ENCODE data around the gene OR51E1.

The OR51E1 gene, protein sequence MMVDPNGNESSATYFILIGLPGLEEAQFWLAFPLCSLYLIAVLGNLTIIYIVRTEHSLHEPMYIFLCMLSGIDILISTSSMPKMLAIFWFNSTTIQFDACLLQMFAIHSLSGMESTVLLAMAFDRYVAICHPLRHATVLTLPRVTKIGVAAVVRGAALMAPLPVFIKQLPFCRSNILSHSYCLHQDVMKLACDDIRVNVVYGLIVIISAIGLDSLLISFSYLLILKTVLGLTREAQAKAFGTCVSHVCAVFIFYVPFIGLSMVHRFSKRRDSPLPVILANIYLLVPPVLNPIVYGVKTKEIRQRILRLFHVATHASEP

DNA sequence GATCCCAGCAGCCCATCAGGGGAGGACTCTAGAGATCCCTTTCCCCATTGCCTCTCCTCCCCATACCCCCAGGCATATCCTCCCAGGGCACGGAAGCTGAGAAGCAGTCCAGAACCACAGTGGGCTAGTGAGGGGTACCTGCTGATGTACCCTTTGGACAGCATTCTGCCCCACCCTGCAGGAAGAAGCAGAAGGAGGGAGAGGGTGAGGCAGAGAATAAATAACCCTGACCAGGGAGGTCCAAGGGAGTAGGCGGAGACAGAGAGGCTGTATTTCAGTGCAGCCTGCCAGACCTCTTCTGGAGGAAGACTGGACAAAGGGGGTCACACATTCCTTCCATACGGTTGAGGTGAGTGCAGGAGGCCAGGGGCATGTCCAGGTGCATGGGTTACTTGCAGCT lies at the start of gene OR51E1:
Gene OR51E1 (plus strand): TSS at position 301 of the 400 bp plus-strand sequence. CDS start 8,545 bp downstream, outside the sequence.
- DNase-seq (ENCODE audit: low read depth in 2 of 2), result no peak

- no peak for DNase-seq (ENCODE audit: low read depth in 2 of 2)
These were observed 38.7 kb upstream of the OR51E1 start for GRCh38 chr11:4605057-4605456.

DNA sequence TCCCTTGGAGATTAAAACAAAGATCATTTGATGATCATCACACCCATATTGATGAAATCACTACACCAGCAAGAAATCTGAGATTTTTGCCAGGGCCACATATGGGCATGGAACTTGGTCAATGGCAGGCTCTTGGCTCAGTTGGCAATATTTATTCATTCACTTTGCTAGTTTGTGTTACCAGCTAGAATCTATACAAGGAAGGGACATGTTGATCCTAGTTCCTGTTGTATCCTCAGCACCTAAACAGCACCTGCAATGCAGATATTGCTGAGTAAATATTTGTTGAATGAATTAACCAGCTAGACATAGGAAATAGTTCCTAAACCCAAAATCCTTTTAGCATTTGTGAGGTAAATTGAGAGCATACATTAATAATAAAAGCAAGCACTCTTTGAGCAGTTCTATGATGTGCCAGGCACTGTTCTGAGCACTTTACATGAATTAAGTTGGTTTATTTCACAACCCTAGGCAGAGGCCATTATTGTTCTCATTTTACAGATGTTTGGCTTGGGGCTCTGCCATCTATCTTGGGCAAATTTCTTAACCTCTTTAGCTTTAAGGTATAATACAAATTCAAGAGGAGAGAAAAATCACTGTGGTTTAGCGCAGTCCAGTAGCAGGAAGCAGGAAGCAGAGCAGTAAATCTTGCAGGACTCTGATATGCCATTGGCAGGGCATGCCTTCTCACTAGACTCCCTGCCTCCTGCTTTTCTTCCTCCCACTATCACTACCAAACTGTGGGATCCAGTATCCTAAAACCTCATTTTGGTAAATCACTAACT lies 37.4 kb upstream of the OR51E1 start:
- DNase-seq (ENCODE audit: low read depth in 2 of 2), result no peak

GRCh38 chr11:4607096-4607495 lies 36.7 kb upstream of the OR51E1 start:
- DNase-seq (ENCODE audit: low read depth in 2 of 2), result no peak

- DNase-seq (ENCODE audit: low read depth in 2 of 2), result peak; percentile 90 to 91
These were observed 35.8 kb upstream of the OR51E1 start, which contains the start of gene TRIM68 for GRCh38 chr11:4607781-4608666. TSS of gene TRIM68 (minus strand) at chr11:4608231. CDS start at chr11:4605504, 2,727 bp downstream.

DNA sequence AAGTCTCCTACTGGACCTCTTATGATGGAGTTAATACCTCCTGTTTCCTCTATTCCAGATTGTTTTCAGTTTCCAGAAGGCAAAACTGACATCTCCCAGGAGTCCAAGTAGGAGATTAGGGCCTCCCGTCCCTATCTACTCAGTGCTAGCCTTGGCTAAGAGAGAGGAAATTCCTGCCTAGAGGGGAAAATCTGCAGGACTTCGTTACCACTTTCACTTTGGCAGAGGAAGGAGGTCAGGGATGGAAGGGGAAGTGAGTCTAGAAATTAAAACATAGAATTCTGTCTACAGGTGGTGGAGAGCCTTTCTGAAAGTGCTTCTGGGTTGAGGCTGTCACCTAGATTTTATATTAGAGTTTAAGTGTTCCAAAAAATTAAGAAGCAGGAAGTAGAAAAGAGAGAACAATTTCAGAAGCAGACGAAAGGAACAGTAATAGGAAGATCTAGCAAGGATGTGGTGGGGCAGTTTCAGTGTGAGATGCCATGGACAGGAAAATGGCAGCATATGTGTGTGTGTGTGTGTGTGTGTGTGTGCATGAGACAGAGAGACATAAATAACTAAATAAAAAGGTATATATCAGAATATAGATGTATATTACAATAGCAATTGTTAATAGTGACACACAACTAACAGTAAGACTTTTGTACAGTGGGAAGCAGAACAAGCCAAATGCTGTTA lies 33.4 kb upstream of the OR51E1 start:
- no peak for DNase-seq (ENCODE audit: low read depth in 2 of 2)

- no peak for DNase-seq (ENCODE audit: low read depth in 2 of 2)
These were observed 31.8 kb upstream of the OR51E1 start for GRCh38 chr11:4611986-4612385.

DNA sequence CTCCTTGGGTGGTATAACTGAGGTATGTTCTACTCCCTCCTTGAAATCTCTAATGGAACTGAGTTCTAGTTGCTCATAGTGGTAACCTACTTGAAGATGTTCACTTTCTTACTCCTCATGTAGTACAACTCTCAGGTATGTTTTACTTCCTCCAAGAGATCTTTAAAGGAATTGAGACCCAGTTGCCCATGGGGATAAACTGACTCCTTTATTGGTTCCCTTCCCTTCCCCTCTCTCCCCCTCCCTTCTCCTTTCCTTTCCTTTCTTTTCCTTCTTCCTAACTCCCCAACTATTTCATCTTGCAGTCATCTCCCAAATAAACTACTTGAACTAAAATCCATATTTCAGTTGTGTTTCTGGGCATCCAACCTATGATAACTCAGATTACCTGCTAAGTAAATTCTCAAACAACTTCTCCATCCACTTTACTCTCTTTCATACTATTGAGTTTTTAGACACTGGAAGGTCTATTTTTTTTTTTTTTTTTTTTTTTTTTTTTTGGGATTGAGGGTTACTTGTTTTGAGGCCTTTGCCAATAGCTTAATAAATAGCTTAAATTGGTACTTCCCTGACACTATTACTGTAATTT lies 27.8 kb upstream of the OR51E1 start:
- no peak for DNase-seq (ENCODE audit: low read depth in 2 of 2)

DNA sequence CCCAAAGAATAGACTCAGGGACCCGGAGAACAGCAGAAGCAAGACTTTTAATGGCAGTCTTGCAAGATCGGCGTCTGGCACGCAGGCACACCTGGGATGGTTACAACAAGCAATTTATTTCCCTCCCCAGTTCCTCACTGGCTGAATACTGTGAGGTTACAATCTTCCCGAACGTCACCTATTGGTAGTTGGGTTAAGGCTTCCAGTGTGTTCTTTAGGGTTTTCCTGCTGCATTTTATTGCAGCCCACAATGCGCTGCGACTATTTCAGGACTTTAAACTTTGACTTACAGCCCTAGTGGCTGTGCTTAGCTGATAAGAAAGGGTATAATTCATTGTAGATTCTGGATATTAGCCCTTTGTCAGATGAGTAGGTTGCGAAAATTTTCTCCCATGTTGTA lies 24.3 kb upstream of the OR51E1 start:
- no peak for DNase-seq (ENCODE audit: low read depth in 2 of 2)

DNA sequence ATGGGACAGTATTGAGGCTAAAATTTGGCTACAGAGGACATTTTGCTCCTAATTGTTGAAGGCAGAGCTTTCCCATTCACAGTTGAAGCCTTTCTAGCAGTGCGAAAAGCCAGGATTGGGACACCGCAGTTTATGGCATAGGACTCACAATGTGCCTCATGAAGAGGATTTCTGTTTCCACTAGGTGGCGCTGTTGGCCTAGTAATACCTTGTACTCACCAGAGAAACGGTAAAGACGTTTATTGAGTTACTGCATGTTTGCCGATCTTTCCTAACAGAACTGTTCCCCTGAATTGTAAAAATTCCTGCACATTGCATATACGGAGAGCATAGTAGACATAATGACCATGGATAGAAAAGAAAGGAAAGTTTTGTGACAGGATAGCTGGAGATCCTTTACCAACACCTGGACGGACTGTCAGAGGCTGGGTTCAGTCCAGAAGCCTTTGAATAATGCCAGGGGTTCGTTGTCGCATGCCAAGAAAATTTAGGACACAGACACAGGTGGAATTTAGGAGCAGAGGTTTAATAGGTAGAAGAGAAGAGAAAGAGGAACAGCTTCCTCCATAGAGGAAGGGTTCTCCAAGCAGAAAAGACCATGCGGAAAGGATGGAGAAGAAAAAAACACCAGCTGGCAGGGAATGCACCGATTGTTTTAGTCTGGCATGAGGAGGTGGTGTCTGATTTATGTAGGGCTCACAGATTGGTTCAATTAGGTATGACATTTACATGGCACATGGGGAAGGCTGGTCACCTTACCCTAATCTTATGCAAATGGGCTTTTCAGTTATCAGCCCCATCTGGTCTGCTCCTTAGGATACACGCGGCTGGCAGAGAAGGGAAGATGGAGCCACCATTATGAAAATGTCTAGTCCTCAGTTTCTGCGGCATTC lies 17.3 kb upstream of the OR51E1 start:
- peak; percentile 21 to 23 for DNase-seq (ENCODE audit: low read depth in 2 of 2)

GRCh38 chr11:4636136-4636535 lies 7.6 kb upstream of the OR51E1 start:
- DNase-seq (ENCODE audit: low read depth in 2 of 2), result no peak

- peak; percentile 16 to 26 for DNase-seq (ENCODE audit: low read depth in 2 of 2)
These were observed 6.7 kb upstream of the OR51E1 start, which contains the start of gene OR51D1 for GRCh38 chr11:4636962-4637661. TSS of gene OR51D1 (plus strand) at chr11:4637477. CDS start at chr11:4639791, 2,314 bp downstream.

DNA sequence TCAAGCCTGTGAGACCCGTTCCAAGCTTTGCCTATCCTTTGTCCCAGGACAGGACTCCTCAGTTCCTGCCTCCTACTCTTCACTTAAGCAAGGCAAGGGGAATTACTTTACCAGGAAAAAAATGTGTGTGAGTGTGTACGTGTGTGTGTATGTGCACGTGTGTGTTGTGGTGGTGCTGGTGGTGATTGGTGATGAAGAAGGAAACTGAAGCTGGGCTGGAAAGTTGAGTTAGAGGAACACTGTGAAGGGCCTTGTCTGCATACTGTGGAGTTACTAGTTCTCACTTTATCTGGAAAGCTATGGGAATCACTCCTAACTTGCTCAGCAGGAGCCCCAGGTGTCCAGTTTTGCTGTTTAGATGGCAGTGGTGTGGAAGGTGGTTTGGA lies 6.1 kb upstream of the OR51E1 start:
- no peak for DNase-seq (ENCODE audit: low read depth in 2 of 2)

DNA sequence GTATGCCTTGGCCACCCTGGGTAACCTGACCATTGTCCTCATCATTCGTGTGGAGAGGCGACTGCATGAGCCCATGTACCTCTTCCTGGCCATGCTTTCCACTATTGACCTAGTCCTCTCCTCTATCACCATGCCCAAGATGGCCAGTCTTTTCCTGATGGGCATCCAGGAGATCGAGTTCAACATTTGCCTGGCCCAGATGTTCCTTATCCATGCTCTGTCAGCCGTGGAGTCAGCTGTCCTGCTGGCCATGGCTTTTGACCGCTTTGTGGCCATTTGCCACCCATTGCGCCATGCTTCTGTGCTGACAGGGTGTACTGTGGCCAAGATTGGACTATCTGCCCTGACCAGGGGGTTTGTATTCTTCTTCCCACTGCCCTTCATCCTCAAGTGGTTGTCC lies 3.9 kb upstream of the OR51E1 start:
- DNase-seq (ENCODE audit: low read depth in 2 of 2), result no peak

- DNase-seq (ENCODE audit: low read depth in 2 of 2), result no peak
These were observed 2.3 kb upstream of the OR51E1 start for GRCh38 chr11:4641501-4641900.

- no peak for DNase-seq (ENCODE audit: low read depth in 2 of 2)
These were observed 1.7 kb upstream of the OR51E1 start for GRCh38 chr11:4642043-4642442.

DNA sequence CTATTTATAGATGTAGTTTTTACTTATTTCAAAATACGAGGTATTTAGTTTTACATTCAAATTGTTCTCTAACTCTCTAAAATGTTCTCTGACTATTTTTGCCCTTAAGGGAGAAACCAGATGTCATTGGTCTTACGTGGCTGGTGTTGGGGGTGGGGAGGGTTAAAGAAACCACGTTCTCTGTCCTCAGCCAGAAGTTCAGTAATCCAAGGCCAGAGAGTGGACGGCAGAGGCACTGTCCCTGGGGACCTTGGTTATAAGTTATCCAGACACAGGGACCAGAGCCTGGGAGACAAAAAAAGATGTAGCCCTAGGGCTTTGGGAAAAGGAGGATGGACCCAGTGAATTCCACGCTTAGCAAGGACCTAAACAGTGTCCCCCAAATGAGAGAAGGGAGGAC lies 706 bp upstream of the OR51E1 start:
- no peak for DNase-seq (ENCODE audit: low read depth in 2 of 2)

DNA sequence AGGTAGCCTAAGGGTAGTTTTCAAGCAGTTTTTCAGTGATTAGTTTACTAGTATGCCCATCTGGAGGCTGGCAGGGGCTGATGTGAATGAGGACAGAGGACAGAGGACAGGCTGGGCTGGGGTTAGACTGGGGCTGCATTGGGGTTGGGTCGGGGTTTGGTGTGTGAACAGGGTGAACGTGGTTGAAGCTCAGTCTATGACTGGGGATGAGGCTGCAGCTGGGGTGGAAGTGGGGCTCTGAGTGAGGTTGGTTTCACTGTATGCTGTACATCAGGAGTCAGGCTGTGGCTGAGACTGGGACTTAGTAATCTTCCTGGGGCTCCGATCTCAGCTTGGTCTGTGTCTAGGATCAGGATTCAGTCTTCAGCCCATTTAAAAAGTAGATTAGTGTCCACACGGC lies 451 bp downstream of the OR51E1 start:
- DNase-seq (ENCODE audit: low read depth in 2 of 2), result no peak

DNA sequence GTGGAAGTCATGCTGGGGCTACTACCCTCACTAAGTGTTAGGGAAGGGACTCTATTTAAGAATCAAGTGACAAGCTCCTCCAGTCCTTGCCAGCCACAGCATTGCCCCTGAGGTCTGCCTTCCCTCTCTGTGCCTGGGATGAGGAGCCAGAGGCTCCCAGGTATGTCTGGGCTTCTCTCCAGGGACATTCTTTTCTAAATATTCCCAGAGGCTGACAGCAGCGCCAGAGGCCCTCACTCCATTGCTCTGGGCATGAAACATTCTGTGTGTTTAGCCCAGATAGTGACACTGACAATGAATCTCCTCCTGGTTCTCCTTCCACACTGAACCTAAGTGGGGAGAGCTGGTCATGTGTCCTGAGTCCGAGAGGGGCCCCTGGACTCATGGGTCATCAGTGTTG lies 2.2 kb downstream of the OR51E1 start:
- no peak for DNase-seq (ENCODE audit: low read depth in 2 of 2)
